Central memory CD8-positive, alpha-beta T cell (primary cell): ENCODE results near the gene PRKAG3.
"Not testable (repeated sequence)": the region's sequence is repeated elsewhere in the genome, so short reads cannot be mapped to it uniquely, and the experiment has no call there.

Experiments used
- ATAC-seq: fragments of 150-1000 bp; cut with Tn5 transposase; replicated peaks from 2 replicates; pipeline ENCODE4 v1.10.0; 2022; ENCODE audit warnings: mild to moderate bottlenecking, moderate FRiP score, moderate number of reproducible peaks; ENCODE audit not compliant: poor library complexity, severe bottlenecking; ENCODE audit errors: extremely low read depth
- DNase-seq, 2 donors: peaks; one replicate each; pipeline ENCODE4 v3.0.0; 2021; ENCODE audit warnings: low spot score in 2 of 2
- H3K27ac Mint-ChIP-seq: one replicate; pipeline ENCODE4 v1.8.0; 2022; ENCODE audit warnings: low read depth, mild to moderate bottlenecking, moderate library complexity, mixed read lengths
- H3K27me3 Mint-ChIP-seq: one replicate; pipeline ENCODE4 v1.8.0; 2022; ENCODE audit warnings: mixed read lengths
- H3K36me3 Mint-ChIP-seq: one replicate; pipeline ENCODE4 v1.8.0; 2022; ENCODE audit warnings: mild to moderate bottlenecking, moderate library complexity, mixed read lengths; ENCODE audit not compliant: insufficient read depth
- H3K4me1 Mint-ChIP-seq: one replicate; pipeline ENCODE4 v1.8.0; 2022; ENCODE audit warnings: mixed read lengths
- H3K4me3 Mint-ChIP-seq: one replicate; pipeline ENCODE4 v1.8.0; 2022; ENCODE audit warnings: mild to moderate bottlenecking, moderate library complexity, mixed read lengths
- H3K9me3 Mint-ChIP-seq: one replicate; pipeline ENCODE4 v1.8.0; 2022; ENCODE audit warnings: mixed read lengths

Gene PRKAG3

GRCh38 chr2:218849721-218850120 is 18.1 kb upstream of the PRKAG3 start:
- ATAC-seq (no peak), DNase-seq (no peak)
- no peaks in the 10 kb centered on the region for H3K9me3 Mint-ChIP-seq

GRCh38 chr2:218846963-218847362 is 15.4 kb upstream of the PRKAG3 start:
- ATAC-seq, H3K4me3 Mint-ChIP-seq, H3K36me3 Mint-ChIP-seq, H3K9me3 Mint-ChIP-seq, H3K27ac Mint-ChIP-seq, DNase-seq, H3K4me1 Mint-ChIP-seq: not testable (repeated sequence)
- H3K27me3 Mint-ChIP-seq: peaks cover 34% of the 10 kb centered on the region

More at GRCh38 chr2:218849721-218850120, 18.1 kb upstream of the PRKAG3 start:
- Mint-ChIP-seq H3K36me3 (no peaks in the 10 kb centered on the region), H3K27me3 (peaks cover 37% of the 10 kb centered on the region), H3K4me3 (no peak overlapping the region), H3K4me1 (peaks cover 7% of the 10 kb centered on the region), H3K27ac (no peak overlapping the region)

DNA sequence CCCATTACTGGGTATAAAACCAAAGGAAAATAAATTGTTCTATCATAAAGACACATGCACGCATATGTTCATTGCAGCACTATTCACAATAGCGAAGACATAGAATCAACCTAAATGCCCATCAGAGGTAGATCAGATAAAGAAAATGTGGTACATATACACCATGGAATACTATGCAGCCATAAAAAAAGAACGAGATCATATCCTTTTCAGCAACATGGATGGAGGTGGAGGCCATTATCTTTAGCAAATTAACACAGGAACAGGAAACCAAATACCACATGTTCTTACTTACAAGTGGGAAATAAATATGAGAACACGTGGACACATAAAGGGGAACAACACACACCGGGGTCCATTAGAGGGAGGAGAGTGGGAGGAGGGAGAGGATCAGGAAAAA is 12.7 kb upstream of the PRKAG3 start:
- ATAC-seq, DNase-seq, H3K27ac Mint-ChIP-seq, H3K4me1 Mint-ChIP-seq, H3K36me3 Mint-ChIP-seq, H3K4me3 Mint-ChIP-seq, H3K9me3 Mint-ChIP-seq: not testable (repeated sequence)
- peaks cover 36% of the 10 kb centered on the region for H3K27me3 Mint-ChIP-seq

DNA sequence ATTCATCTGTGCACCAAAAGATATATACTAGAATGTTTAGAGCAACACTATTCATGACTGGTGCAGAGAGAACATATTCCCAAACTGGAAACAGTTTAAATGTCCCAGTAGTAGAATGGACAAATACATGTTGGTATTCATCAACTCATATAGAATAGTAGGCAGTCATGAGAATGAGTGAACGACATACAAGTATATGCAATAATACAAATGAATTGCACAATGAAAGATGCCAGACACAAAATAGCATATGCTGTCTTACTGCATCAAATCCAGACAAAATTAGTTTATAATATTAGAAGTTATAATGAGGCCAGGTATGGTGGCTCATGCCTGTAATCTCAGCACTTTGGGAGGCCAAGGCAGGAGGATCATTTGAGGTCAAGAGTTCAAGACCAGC is 8.3 kb upstream of the PRKAG3 start:
- H3K9me3 Mint-ChIP-seq: peaks cover 11% of the 10 kb centered on the region
- no peak overlapping the region for H3K27ac Mint-ChIP-seq
- H3K27me3 Mint-ChIP-seq: peaks cover 68% of the 10 kb centered on the region
- ATAC-seq (no peak), DNase-seq (no peak)
- H3K4me3 Mint-ChIP-seq: no peak overlapping the region
- no peaks in the 10 kb centered on the region for H3K4me1 Mint-ChIP-seq
- H3K36me3 Mint-ChIP-seq: peaks cover 2% of the 10 kb centered on the region

DNA sequence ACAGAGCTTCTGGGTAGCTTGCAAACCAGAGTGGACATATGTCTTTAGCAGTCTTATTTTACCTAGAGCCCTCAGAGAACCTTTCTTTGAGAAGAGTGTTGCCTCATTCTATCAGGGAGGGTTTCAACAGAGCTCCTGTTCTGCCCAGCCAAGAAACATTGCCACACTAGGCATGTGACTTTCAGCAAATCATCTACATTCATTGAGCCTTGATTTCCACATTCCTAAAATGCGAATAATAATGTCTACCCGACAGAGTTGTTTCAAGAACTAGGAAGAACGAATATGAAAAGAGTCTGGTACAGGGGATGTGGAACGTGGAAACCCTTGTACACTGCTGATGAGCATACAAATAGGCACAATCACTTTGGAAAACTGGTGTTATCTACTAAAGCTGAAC is 7.8 kb upstream of the PRKAG3 start:
- H3K27ac Mint-ChIP-seq: no peak overlapping the region
- DNase-seq (no peak), ATAC-seq (no peak)
- peaks cover 11% of the 10 kb centered on the region for H3K9me3 Mint-ChIP-seq
- no peak overlapping the region for H3K4me3 Mint-ChIP-seq
- H3K36me3 Mint-ChIP-seq: peaks cover 2% of the 10 kb centered on the region
- H3K4me1 Mint-ChIP-seq: no peaks in the 10 kb centered on the region
- H3K27me3 Mint-ChIP-seq: peaks cover 68% of the 10 kb centered on the region

DNA sequence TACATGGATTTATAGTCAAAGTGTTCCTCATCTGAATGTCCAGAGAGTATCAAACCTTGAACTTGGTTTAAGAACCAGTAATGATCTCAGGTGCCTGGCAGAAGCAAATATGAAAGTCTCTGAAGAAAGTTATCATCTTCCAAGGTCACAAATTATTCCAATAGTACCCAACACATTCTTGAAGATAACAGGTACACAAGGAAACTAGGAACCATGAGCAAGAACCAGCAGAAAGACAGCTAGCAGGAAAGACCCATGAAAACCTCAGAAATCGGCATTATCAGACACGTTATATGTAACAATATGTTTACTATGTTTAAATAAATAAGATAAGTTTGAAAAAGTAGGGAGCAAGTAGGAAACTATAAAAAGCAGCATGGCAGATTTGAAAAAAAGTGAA is 5.9 kb upstream of the PRKAG3 start:
- DNase-seq (no peak), ATAC-seq (no peak)
- H3K9me3 Mint-ChIP-seq: peaks cover 11% of the 10 kb centered on the region
- no peaks in the 10 kb centered on the region for H3K4me1 Mint-ChIP-seq
- H3K27ac Mint-ChIP-seq: no peak overlapping the region
- no peaks in the 10 kb centered on the region for H3K36me3 Mint-ChIP-seq
- H3K4me3 Mint-ChIP-seq: no peak overlapping the region
- H3K27me3 Mint-ChIP-seq: peaks cover 70% of the 10 kb centered on the region

GRCh38 chr2:218834685-218835084 is 3.1 kb upstream of the PRKAG3 start:
- H3K27ac Mint-ChIP-seq: no peak overlapping the region
- H3K27me3 Mint-ChIP-seq: peaks cover 72% of the 10 kb centered on the region
- H3K4me3 Mint-ChIP-seq: no peak overlapping the region
- no peaks in the 10 kb centered on the region for H3K36me3 Mint-ChIP-seq
- H3K4me1 Mint-ChIP-seq: no peaks in the 10 kb centered on the region
- DNase-seq: no peak
- no peak for ATAC-seq
- peaks cover 11% of the 10 kb centered on the region for H3K9me3 Mint-ChIP-seq

DNA sequence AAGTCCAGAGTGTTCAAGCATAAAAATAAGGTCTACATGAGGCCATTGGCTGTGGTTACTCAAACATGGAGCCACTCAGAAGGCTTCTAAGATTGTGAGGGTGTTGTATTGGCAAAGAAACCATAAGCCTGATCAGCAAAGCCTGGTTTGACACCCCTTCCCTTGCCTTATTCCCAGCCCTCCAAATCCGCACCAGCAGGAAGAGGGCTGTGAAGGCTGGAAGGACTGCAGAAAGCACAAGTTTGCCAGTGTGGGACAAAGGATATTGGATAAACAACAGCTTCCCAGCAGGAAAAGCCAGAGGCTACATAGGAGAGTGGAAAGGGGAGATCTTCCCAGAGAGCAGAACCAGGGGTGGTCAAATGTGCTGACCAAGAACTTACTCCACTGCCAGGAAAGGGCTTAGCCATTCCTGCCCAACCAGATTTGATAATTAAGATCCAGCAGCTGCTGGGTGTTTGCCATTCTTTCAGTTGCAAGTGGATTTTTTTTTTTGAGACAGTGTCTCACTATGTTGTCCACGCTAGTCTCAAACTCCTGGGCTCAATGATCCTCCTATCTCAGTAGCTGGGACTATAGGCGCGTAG is 1.5 kb upstream of the PRKAG3 start:
- Mint-ChIP-seq H3K36me3 (no peaks in the 10 kb centered on the region), H3K27ac (no peak overlapping the region), H3K27me3 (peaks cover 63% of the 10 kb centered on the region), H3K9me3 (peaks cover 10% of the 10 kb centered on the region), H3K4me1 (no peaks in the 10 kb centered on the region), H3K4me3 (no peak overlapping the region)
- DNase-seq (no peak), ATAC-seq (no peak)

DNA sequence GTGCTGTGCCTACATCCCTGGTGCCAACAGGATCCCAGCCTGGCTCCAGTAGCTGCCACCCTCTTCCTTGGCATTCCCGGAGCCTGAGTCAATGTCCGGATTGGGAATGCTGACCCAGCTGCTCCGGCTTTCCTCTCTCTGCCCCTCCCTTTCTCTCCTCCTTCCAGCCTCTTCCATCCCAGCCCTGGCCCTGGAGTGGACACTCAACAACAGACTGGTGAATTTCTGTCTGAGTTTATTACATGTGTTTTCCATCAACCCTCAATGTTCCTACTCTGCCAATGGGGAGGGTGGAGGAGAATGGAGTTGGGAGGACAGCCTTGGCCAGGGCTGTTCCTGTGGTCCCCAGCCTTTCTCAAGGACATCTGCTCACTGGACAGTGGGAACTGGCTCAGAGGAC is 917 bp upstream of the PRKAG3 start:
- DNase-seq (no peak), ATAC-seq (no peak)
- Mint-ChIP-seq H3K4me3 (no peak overlapping the region), H3K27ac (no peak overlapping the region), H3K27me3 (peaks cover 63% of the 10 kb centered on the region), H3K36me3 (no peaks in the 10 kb centered on the region), H3K4me1 (no peaks in the 10 kb centered on the region), H3K9me3 (peaks cover 4% of the 10 kb centered on the region)

GRCh38 chr2:218832081-218832480 is 478 bp upstream of the PRKAG3 start:
- ATAC-seq (no peak), DNase-seq (no peak)
- Mint-ChIP-seq H3K36me3 (no peaks in the 10 kb centered on the region), H3K4me1 (no peaks in the 10 kb centered on the region), H3K27ac (no peak overlapping the region), H3K9me3 (no peaks in the 10 kb centered on the region), H3K27me3 (peaks cover 63% of the 10 kb centered on the region), H3K4me3 (no peak overlapping the region)

DNA sequence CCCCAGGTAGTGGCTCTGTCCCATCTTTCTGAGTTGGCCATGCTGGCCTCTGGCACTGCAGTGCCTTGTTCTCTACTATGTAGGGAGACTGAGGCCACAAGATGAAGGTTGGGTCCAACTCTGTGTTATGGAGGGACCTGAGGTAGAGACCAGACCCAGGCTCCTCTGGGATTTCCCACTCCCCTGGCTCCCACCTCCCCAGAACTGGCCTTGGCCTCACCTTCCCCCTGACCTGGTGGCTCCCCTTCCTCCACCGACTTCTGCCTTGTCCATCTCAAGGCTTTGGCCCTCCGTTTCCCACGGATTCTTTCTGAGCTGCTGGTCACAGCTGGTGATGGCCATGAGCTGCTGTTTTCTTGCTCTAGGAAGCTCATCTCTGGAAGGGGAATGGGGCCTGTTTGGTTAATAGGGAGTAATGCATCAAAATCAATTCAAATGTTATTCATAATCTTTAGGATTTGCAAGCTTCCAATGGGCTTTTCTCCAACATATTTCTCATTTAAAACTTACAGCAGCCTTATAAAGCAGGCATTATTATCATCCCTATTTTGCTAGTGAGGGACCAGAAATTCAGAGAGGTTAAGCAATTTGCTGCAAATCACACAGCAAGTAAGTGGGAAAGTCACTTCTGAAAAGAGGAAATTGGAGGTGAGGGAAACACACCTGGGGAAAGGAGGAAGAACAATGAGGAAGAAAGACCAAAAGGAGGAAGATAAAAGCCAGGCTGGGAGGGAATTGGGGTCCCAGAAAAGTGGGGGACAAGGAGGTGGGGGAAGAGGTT is 887 bp downstream of the PRKAG3 start:
- H3K9me3 Mint-ChIP-seq: no peaks in the 10 kb centered on the region
- H3K27me3 Mint-ChIP-seq: peaks cover 64% of the 10 kb centered on the region
- no peak overlapping the region for H3K27ac Mint-ChIP-seq
- DNase-seq (no peak), ATAC-seq (no peak)
- H3K36me3 Mint-ChIP-seq: no peaks in the 10 kb centered on the region
- no peaks in the 10 kb centered on the region for H3K4me1 Mint-ChIP-seq
- no peak overlapping the region for H3K4me3 Mint-ChIP-seq

DNA sequence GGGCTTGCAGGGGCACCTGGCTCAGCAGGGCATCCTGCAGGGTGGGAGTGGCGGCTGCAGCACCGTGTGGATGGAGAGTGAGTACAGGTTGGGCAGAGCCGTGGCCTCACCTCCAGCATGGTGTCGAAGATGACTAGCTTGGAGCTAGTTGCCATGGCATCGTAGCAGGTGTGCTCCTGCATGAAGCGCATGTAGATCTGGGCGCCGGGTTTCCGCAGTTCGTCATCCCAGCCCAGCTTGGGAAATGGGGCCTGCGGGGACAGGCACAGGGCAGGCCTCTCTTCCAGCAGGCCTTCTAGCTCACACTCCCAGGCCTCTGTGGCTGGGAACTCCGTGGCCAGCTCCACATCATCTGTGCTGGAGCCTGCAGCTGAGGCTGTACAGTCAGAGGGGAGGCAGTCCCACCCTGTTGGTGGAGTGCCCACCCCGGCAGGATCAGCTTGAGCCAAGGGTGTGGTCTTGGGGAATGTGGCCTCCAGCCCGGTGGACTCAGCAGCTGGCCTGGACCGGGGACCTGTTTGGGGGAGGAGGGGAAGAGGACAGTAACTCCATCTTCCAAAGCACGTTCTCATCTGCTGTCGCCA is 1.6 kb downstream of the PRKAG3 start:
- DNase-seq (no peak), ATAC-seq (no peak)
- no peak overlapping the region for H3K4me3 Mint-ChIP-seq
- no peaks in the 10 kb centered on the region for H3K36me3 Mint-ChIP-seq
- no peak overlapping the region for H3K27ac Mint-ChIP-seq
- H3K4me1 Mint-ChIP-seq: no peaks in the 10 kb centered on the region
- peaks cover 64% of the 10 kb centered on the region for H3K27me3 Mint-ChIP-seq
- H3K9me3 Mint-ChIP-seq: no peaks in the 10 kb centered on the region

DNA sequence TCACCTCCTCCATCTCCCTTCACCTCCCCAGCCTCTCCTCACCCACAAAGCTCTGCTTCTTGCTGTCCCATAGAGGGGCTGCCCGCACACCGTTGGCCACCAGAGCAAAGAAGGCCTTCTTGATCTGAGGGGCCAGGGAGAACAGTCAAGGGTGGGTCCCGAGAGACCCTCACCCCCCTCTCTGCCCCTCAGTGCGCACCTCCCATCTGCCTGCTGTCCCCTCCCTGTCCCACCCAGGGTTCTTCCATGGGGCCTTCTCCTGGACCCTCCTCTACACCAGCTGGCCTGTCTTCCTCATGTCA is 3.2 kb downstream of the PRKAG3 start:
- Mint-ChIP-seq H3K4me1 (no peaks in the 10 kb centered on the region), H3K36me3 (no peaks in the 10 kb centered on the region), H3K27me3 (peaks cover 67% of the 10 kb centered on the region), H3K4me3 (no peak overlapping the region), H3K27ac (no peak overlapping the region), H3K9me3 (no peaks in the 10 kb centered on the region)
- ATAC-seq (no peak), DNase-seq (no peak)
